SK-N-SH (cell line): ENCODE measurements around the gene ERC1. TPM values are rescaled to one million over a fixed set of nuclear protein-coding genes. Genes with fewer than 3 reads are reported as not detected.

Experiments
- CTCF ChIA-PET: fragments of 300-600, 350-600 bp; formaldehyde crosslinking; extraction: SDS; loops from one replicate; lab custom pipeline; 2021; lab: Yijun Ruan, JAX
- POLR2A ChIA-PET: fragments of 350-600 bp; sonication (Branson Sonifier 250); formaldehyde crosslinking; extraction: SDS; loops from one replicate; lab custom pipeline; 2020; ENCODE audit warnings: antibody characterized with exemption, inconsistent platforms; lab: Yijun Ruan, JAX
- DNase-seq: peaks from one replicate; pipeline ENCODE4 v3.0.0; 2012
- H2AFZ ChIP-seq: fragments of 200-600 bp; sonication (generic); 2 replicates; pipeline ENCODE4 v1.8.1; 2016; ENCODE audit warnings: antibody characterized with exemption, mild to moderate bottlenecking, low read depth
- H3F3A ChIP-seq: fragments of 200-600 bp; sonication (generic); replicated peaks from 2 replicates; pipeline ENCODE3; 2016; ENCODE audit warnings: antibody characterized with exemption, mild to moderate bottlenecking; ENCODE audit not compliant: insufficient read depth
- H3K27ac ChIP-seq, 2 experiments: fragments of 200-500 bp in 1 of 2; fragments of 200-600 bp in 1 of 2; sonication (Bioruptor generic) in 1 of 2; sonication (generic), shearing (Covaris generic) in 1 of 2; 2 replicates each; pipeline versions ENCODE4 v1.5.1 to v1.6.1; 2014 to 2016; ENCODE audit warnings: low read depth in 2 of 2, inconsistent platforms in 1 of 2, low read length in 1 of 2, mild to moderate bottlenecking in 1 of 2, mixed read lengths in 1 of 2
- H3K27me3 ChIP-seq: fragments of 200-600 bp; sonication (generic), shearing (Covaris generic); 2 replicates; pipeline ENCODE4 v1.6.1; 2016; ENCODE audit warnings: mixed run types; ENCODE audit not compliant: insufficient read depth
- H3K36me3 ChIP-seq, 2 experiments: fragments of 200-500 bp in 1 of 2; fragments of 200-600 bp in 1 of 2; sonication (Bioruptor generic) in 1 of 2; sonication (generic) in 1 of 2; replicated peaks in 1 of 2; 2 replicates each; pipeline versions ENCODE3 to v1.5.1; 2014 to 2016; ENCODE audit warnings: low read length in 1 of 2, mild to moderate bottlenecking in 1 of 2; ENCODE audit not compliant: insufficient read depth in 2 of 2, control insufficient read depth in 1 of 2
- H3K4me1 ChIP-seq, 2 experiments: fragments of 200-500 bp in 1 of 2; fragments of 200-600 bp in 1 of 2; sonication (Bioruptor generic) in 1 of 2; sonication (generic), shearing (Covaris generic) in 1 of 2; 2 replicates each; pipeline versions ENCODE4 v1.5.1 to v1.6.1; 2014 to 2016; ENCODE audit warnings: low read depth in 1 of 2, low read length in 1 of 2, mixed run types in 1 of 2; ENCODE audit not compliant: insufficient read depth in 2 of 2, control insufficient read depth in 1 of 2
- H3K4me2 ChIP-seq: fragments of 200-600 bp; sonication (generic), shearing (Covaris generic); 2 replicates; pipeline ENCODE4 v1.6.1; 2017; ENCODE audit warnings: mixed run types
- H3K4me3 ChIP-seq, 2 experiments: fragments of 200-500 bp in 1 of 2; fragments of 200-600 bp in 1 of 2; sonication (Bioruptor generic) in 1 of 2; sonication (generic), shearing (Covaris generic) in 1 of 2; 2 replicates each; pipeline versions ENCODE4 v1.5.1 to v1.8.1; 2014 to 2016; ENCODE audit warnings: low read depth in 2 of 2, inconsistent platforms in 1 of 2, low read length in 1 of 2, mild to moderate bottlenecking in 1 of 2, mixed read lengths in 1 of 2, moderate library complexity in 1 of 2
- H3K79me2 ChIP-seq: fragments of 200-600 bp; sonication (generic); 2 replicates; pipeline ENCODE4 v1.8.1; 2017; ENCODE audit warnings: mild to moderate bottlenecking; ENCODE audit not compliant: insufficient read depth
- H3K9ac ChIP-seq: fragments of 200-600 bp; sonication (generic); 2 replicates; pipeline ENCODE4 v1.6.1; 2017; ENCODE audit warnings: mixed run types
- H3K9me2 ChIP-seq: fragments of 200-600 bp; sonication (generic); 2 replicates; pipeline ENCODE4 v1.6.1; 2017; ENCODE audit warnings: mixed run types
- H3K9me3 ChIP-seq: fragments of 200-600 bp; sonication (generic); 2 replicates; pipeline ENCODE4 v1.6.1; 2017; ENCODE audit warnings: mixed run types, mild to moderate bottlenecking, moderate library complexity
- H4K20me1 ChIP-seq: fragments of 200-600 bp; sonication (generic); 2 replicates; pipeline ENCODE4 v1.6.1; 2017; ENCODE audit warnings: mild to moderate bottlenecking, mixed run types; ENCODE audit not compliant: insufficient read depth
- CHD2 ChIP-seq: fragments of 150-350 bp; IDR thresholded peaks from 2 replicates; pipeline ENCODE4 v1.6.1; 2018; ENCODE audit warnings: low read length; ENCODE audit not compliant: partially characterized antibody
- CTCF ChIP-seq: fragments of 200-600 bp; sonication (generic); IDR thresholded peaks from 2 replicates; pipeline ENCODE4 v1.6.1; 2017; ENCODE audit warnings: antibody characterized with exemption, mild to moderate bottlenecking, moderate library complexity
- ELF1 ChIP-seq: IDR thresholded peaks from 2 replicates; pipeline ENCODE4 v1.4.0; 2012
- IRF3 ChIP-seq: fragments of 150-350 bp; IDR thresholded peaks from 2 replicates; pipeline ENCODE4 v1.6.1; 2016; ENCODE audit warnings: mild to moderate bottlenecking, low read depth, low read length
- MAX ChIP-seq: IDR thresholded peaks from 2 replicates; pipeline ENCODE4 v1.4.0; 2012; ENCODE audit warnings: low read depth
- MEF2A ChIP-seq: IDR thresholded peaks from 2 replicates; pipeline ENCODE4 v1.4.0; 2012; ENCODE audit warnings: low read depth, borderline replicate concordance
- NFIC ChIP-seq: IDR thresholded peaks from 2 replicates; pipeline ENCODE4 v1.4.0; 2012; ENCODE audit warnings: borderline replicate concordance
- RAD21 ChIP-seq: IDR thresholded peaks from 2 replicates; pipeline ENCODE4 v1.6.1; 2012; ENCODE audit warnings: mild to moderate bottlenecking, low read length
- USF1 ChIP-seq: IDR thresholded peaks from 2 replicates; pipeline ENCODE4 v1.4.0; 2012; ENCODE audit warnings: low read depth, borderline replicate concordance
- USF2 ChIP-seq: fragments of 150-350 bp; IDR thresholded peaks from 2 replicates; pipeline ENCODE4 v1.6.1; 2017; ENCODE audit warnings: antibody characterized with exemption, low read length, low read depth, borderline replicate concordance
- WGBS: methylation state at CpG from one replicate; pipeline ENCODE4 v1.1.6; 2017; ENCODE audit warnings: low lambda C conversion rate; 5-methylcytosine and 5-hydroxymethylcytosine counted together
- polyA plus RNA-seq, 3 experiments: library from polyadenylated mRNA; depleted of rRNA; stranded (reverse); fragments of >200 nt; gene quantifications; 2 replicates each; pipeline ENCODE4 v1.2.3, GENCODE V29; 2012

Gene ERC1
- polyA plus RNA-seq, 1 of the 3 experiments (the other 2 are of a cell fraction): 7.5 TPM

GRCh38 chr12:1491983-1492697, 501.1 kb downstream of the ERC1 start:
- POLR2A ChIA-PET: no interaction called here
- no peak overlapping the region for H3K27ac ChIP-seq
- H3K79me2 ChIP-seq: no peaks in the 10 kb centered on the region

More at GRCh38 chr12:1491983-1492697, 501.1 kb downstream of the ERC1 start:
- 88% methylated on average over 14 of the region's 16 CpGs for WGBS
- no peak overlapping the region for H3K4me3 ChIP-seq
- H4K20me1 ChIP-seq: no peaks in the 10 kb centered on the region
- H3K4me1 ChIP-seq: no peaks in the 10 kb centered on the region
- H3K9me2 ChIP-seq: no peaks in the 10 kb centered on the region
- H3K9ac ChIP-seq: no peak overlapping the region
- H2AFZ ChIP-seq: no peak overlapping the region
- TF ChIP-seq MEF2A (no peak), USF1 (no peak), ELF1 (no peak), CHD2 (no peak), RAD21 (no peak), MAX (no peak), NFIC (no peak), USF2 (no peak), IRF3 (no peak), CTCF (no peak)
- CTCF ChIA-PET: interaction anchor here (1.0 kb wide), 2 partner anchors 24 to 374 kb away, joined by 3 to 5 read pairs; no protein-coding TSS in a partner anchor
- H3K9me3 ChIP-seq: no peaks in the 10 kb centered on the region
- H3K27me3 ChIP-seq: no peaks in the 10 kb centered on the region
- H3F3A ChIP-seq: peaks cover 3% of the 10 kb centered on the region
- H3K36me3 ChIP-seq: peaks cover 0 to 17% of the 10 kb centered on the region in 2 experiments
- no peak overlapping the region for H3K4me2 ChIP-seq
- DNase-seq: no peak
